Measurements from ENCODE around the gene LAMA1.

DNA sequence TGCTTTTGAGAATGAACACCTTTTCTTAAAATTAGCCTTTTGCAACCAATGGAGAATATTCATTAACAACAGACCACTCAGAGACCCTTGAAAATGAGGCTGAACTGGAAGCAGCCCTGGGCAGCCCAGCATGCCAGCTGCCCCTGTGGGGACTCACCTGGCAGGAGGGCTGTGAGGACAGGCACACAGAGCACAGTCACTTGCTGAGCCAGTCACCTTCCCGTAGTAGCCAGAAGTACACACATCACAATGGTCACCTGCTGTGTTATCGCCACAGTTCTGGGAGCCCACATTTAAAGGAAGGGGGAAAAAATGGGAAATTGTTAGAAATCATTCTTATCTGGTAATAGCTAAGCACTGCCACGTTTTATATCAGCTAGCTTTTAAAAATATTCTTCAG is 115.5 kb downstream of the LAMA1 start:
- TF ChIP-seq, protein P1, sequence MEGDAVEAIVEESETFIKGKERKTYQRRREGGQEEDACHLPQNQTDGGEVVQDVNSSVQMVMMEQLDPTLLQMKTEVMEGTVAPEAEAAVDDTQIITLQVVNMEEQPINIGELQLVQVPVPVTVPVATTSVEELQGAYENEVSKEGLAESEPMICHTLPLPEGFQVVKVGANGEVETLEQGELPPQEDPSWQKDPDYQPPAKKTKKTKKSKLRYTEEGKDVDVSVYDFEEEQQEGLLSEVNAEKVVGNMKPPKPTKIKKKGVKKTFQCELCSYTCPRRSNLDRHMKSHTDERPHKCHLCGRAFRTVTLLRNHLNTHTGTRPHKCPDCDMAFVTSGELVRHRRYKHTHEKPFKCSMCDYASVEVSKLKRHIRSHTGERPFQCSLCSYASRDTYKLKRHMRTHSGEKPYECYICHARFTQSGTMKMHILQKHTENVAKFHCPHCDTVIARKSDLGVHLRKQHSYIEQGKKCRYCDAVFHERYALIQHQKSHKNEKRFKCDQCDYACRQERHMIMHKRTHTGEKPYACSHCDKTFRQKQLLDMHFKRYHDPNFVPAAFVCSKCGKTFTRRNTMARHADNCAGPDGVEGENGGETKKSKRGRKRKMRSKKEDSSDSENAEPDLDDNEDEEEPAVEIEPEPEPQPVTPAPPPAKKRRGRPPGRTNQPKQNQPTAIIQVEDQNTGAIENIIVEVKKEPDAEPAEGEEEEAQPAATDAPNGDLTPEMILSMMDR (IDR thresholded peaks at IDR 0.05) = no peak
- TF ChIP-seq POLR2AphosphoS5 (IDR thresholded peaks at IDR 0.05) (no peak), POLR2A (IDR thresholded peaks at IDR 0.05) (no peak), EP300 (IDR thresholded peaks at IDR 0.05) (no peak)
